HG03175 (cell line): Measurements from ENCODE around the gene LDAF1.
A peak's percentile ranks its signal among the peaks of the same experiment; 100 is the strongest.
"Not testable (repeated sequence)": the region's sequence is repeated elsewhere in the genome, so short reads cannot be mapped to it uniquely, and the experiment has no call there.

Source experiments
- ATAC-seq: cut with Tn5 transposase; IDR thresholded peaks from one replicate; pipeline ENCODE4 v1.9.1; 2021; ENCODE audit warnings: mild to moderate bottlenecking, moderate library complexity; ENCODE audit not compliant: unreplicated experiment

The LDAF1 gene

DNA sequence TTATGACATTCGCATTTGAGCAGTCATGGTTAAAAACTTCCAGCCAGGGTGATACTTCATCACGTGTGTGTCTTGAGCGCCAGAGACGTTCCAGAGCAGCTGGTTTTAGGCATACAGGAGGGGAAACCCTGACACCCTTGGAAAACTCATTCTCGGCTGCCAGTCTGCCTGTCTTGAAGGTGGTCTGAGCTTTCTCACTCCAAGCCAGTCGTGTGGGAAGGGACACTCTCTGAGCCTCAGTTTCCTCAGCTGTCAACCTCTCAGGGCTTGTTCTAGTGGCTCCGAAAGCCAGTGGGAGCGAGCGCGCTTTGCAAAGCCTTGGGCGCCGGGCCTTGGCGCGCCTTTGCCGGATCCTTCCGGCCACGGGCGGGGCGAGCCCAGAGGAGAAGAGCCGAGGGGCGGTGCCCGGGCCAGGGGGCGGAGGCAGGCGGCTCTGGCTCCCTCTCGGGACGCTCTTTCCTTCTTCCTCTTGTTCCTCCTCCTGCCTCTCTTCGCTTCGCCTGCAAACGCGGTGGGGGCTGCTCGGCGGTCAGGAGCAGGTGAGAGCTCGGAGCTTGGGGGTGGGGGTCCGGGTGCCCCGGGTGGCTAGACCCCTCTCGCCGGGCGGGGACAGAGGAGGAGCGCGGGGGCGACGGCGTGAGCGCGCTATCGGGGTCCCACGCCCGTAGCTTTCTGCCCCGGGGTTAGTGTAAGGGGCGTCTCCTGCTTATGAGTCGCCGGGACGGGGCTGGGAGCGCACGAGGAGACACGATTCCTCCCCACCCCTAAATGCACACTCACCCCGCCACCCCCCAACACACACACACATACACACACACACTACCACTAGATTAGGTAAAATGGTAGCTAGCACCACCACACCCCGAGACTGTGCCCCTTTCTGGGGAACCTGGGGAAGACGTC lies at the start of gene LDAF1:
Gene LDAF1, plus strand, starts transcription at position 467 of the 903 bp plus-strand sequence. CDS start 2,509 bp downstream, outside the sequence.
- ATAC-seq = peak; percentile 88

GRCh38 chr16:21115551-21115950 lies 42.9 kb upstream of the LDAF1 start:
- ATAC-seq = not testable (repeated sequence)

- ATAC-seq = no peak
These were observed 42.3 kb upstream of the LDAF1 start for GRCh38 chr16:21116148-21116693.

- ATAC-seq = no peak
These were observed 40.9 kb upstream of the LDAF1 start for GRCh38 chr16:21117567-21117966.

DNA sequence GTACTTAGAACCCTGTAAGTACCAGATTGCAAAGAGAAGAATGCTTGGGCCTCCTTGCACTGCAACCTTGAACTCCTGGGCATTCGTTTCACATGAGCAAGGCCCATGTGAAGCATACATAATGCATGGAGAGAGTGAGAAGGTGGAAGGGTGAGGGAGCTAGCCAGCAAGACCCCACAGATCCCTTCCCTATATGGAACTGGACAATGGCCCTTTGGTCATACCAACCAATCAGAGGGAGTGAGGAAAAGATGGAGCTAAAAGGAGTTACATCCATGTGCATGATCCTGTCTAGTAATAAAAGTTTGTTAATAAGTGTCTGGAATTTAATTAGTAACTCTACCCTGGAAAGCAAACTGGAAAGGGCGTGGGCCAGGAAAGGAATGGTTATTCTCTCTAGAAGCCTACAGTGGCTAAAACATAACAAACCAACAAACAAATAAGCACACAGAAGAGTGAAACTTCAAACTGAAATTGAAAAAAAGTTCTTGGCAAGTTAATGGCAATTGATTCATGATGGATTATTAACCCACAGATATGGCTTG lies 37.4 kb upstream of the LDAF1 start:
- no peak for ATAC-seq

DNA sequence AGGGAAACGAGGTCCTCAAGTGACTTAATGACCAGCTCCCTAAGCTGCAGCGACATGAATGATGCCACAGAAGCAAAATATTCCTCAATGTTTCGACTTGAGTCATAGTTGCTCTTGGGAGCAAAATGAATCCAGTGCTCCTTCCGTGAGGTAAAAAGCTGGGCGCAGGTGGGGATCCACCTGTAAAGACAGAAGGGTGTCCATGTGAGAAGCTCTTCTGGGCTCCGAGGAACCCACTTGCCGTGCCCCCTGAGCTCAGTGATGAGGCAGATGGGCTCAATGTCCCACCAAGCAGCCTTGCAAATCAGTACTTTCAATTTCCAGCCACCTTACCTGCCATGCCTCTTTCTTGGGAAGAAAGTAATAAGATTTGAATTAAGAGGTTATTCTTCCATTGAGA lies 33.3 kb upstream of the LDAF1 start:
- no peak for ATAC-seq

- ATAC-seq = no peak
These were observed 32.0 kb upstream of the LDAF1 start for GRCh38 chr16:21126518-21126917.

DNA sequence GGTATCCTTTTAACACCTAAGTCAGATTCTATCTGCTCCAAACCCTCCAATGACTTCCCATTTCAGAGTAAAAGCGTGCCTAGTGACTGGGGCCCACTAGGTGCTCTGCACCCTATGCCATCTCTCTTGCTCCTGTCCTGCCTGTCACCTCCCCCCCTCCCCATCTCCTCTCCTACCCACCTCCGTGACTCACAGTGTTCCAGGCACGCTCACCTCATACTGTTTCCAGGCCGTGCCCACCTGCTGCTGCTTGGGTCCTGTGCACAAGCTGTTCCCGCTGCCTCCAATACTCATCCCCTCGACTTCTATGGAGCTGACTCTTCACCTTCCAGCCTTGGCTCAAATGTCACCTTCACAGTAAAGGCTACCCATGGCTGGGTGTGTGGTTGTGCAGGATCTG lies 29.5 kb upstream of the LDAF1 start:
- no peak for ATAC-seq

GRCh38 chr16:21130811-21131210 lies 27.7 kb upstream of the LDAF1 start:
- no peak for ATAC-seq

DNA sequence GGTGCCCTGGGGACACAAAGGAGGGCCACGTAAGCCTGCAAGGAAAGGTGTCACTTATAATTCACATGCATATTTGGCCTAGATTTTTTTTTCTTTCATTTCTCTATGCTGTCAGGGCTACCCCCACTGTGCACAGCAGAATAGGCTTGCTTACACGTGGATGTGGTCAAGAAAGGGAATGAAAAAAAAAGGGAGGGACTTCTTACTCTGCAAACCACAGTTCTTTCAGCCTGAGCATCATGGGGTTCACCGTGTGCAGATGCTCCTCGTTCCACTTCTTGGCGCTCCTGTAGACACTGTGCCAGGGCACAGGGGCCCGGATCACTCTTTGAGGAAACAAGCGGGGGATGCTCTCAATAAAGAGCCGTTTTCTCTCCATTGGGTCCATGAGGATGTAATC lies 24.4 kb upstream of the LDAF1 start:
- no peak for ATAC-seq

DNA sequence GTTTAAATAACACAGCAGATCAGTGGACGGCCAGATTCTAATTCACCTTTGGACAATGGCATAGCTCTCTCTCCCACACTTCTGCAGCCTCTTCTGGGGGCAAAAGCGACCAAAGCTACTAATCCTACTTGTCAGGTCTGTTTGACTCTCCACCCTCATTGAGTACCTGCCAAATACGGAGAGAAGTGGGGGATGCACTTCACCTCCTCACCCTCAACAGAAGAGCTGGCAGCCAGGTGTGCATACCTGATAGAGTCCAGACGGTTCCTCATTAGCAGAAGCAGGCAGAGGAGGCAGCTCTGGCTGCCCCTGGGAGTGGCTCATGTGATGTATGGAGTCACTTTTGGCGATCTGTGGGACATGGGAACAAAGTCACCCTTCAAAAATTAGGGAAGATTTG lies 12.7 kb upstream of the LDAF1 start:
- ATAC-seq = no peak

- ATAC-seq = no peak
These were observed 8.0 kb upstream of the LDAF1 start, which contains the start of gene DNAH3 for GRCh38 chr16:21150375-21151001. Gene DNAH3 (minus strand): TSS chr16:21150846. CDS start chr16:21150319, 527 bp downstream.

DNA sequence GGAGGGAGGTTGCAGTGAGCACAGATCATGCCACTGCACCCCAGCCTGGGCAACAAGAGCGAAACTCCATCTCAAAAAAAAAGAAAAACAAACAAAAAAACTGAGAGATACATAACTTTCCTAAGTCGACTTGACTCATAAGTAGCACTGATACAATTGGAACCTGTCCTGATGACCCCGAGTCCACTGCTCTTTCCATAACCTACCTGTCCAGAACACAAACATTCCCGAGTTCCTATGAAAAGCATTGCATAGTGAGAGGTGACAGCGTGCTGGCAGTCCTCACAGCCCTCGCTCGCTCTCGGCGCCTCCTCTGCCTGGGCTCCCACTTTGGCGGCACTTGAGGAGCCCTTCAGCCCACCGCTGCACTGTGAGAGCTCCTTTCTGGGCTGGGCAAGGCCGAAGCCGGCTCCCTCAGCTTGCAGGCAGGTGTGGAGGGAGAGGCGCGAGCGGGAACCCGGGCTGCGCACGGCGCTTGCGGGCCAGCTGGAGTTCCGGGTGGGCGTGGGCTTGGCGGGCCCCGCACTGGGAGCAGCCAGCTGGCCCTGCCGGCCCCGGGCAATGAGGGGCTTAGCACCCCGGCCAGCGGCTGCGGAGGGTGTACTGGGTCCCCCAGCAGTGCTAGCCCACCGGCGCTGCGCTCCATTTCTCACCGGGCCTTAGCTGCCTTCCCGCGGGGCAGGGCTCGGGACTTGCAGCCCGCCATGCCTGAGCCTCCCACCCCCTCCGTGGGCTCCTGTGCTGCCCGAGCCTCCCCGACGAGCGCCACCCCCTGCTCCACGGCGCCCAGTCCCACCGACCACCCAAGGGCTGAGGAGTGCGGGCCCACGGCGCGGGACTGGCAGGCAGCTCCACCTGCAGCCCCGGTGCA lies 6.1 kb upstream of the LDAF1 start:
- not testable (repeated sequence) for ATAC-seq

DNA sequence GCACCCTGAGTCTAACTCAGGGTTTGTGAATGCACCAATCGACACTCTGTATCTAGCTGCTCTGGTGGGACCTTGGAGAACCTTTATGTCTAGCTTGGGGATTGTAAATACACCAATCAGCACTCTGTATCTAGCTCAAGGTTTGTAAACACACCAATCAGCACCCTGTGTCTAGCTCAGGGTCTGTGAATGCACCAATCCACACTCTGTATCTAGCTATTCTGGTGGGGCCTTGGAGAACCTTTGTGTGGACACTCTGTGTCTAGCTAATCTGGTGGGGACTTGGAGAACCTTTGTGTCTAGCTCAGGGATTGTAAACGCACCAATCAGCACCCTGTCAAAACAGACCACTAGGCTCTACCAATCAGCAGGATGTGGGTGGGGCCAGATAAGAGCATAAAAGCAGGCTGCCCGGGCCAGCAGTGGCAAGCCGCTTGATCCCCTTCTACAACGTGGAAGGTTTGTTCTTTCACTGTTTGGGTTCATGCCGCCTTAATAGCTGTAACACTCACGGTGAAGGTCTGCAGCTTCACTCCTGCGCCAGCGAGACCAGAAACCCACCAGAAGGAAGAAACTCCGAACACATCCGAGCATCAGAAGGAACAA lies 5.2 kb upstream of the LDAF1 start:
- ATAC-seq = not testable (repeated sequence)

GRCh38 chr16:21156011-21156410 lies 2.5 kb upstream of the LDAF1 start:
- not testable (repeated sequence) for ATAC-seq

- no peak for ATAC-seq
These were observed 1.6 kb upstream of the LDAF1 start for GRCh38 chr16:21156767-21157467.

DNA sequence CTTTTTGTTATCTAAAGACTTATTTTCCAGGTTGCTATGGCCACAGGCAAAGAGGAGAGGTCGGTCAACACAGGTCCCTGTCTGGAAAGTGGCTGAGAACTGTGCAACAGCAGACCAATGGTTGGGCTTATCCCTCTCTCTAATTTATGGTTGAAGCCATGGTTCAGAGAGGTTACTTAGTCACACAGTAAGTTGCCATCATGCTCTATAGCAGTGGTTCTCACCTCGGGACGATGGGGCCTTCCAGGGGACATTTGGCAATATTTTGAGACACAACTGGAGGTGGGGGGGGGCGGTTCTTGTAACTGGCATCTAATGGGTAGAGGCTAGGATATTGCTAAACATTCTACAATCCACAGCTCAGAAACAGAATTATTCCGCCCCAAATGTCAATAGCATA lies 842 bp upstream of the LDAF1 start:
- ATAC-seq = no peak

- ATAC-seq = no peak
These were observed 942 bp downstream of the LDAF1 start for GRCh38 chr16:21159281-21159951.

- ATAC-seq = no peak
These were observed 1.8 kb downstream of the LDAF1 start for GRCh38 chr16:21160276-21160675.
